AG04449 (cell line): ENCODE data around the gene KRTAP13-2.

Experiments used
- CTCF ChIA-PET: fragments of 350-600 bp; formaldehyde crosslinking; extraction: SDS; loops from one replicate; lab custom pipeline; 2021; ENCODE audit warnings: antibody characterized with exemption; lab: Yijun Ruan, JAX
- POLR2A ChIA-PET: fragments of 400-600, 350-600 bp; formaldehyde crosslinking; extraction: SDS; loops from one replicate; lab custom pipeline; 2020; ENCODE audit warnings: antibody characterized with exemption, inconsistent platforms; lab: Yijun Ruan, JAX
- DNase-seq: peaks from one replicate; pipeline ENCODE4 v3.0.0-alpha.2; 2010; ENCODE audit warnings: low read depth, low spot score
- H3K4me3 ChIP-seq: 2 replicates; pipeline ENCODE4 v1.5.1; 2011; ENCODE audit warnings: low read depth, mild to moderate bottlenecking, control low read depth, low read length
- CTCF ChIP-seq: IDR thresholded peaks from one replicate; pipeline ENCODE4 v1.5.1; 2011; ENCODE audit warnings: mild to moderate bottlenecking, moderate library complexity, low read length, control low read depth, inconsistent platforms; ENCODE audit not compliant: insufficient read depth; ENCODE audit errors: missing control alignments

Gene KRTAP13-2

GRCh38 chr21:30340714-30341573 lies 31.1 kb downstream of the KRTAP13-2 start:
- POLR2A ChIA-PET, result no interaction called here
- peak; percentile 54 for TF ChIP-seq CTCF
- CTCF ChIA-PET, result interaction anchor here (0.7 to 1.7 kb wide), 4 partner anchors 8 to 747 kb away, joined by 3 to 4 read pairs (median 4); no protein-coding TSS in a partner anchor
- no peak for DNase-seq
- no peak overlapping the region for H3K4me3 ChIP-seq

- DNase-seq, result no peak
- ChIA-PET POLR2A (no interaction called here), CTCF (interaction anchor here (1.4 kb wide), 1 partner anchor 746 kb away, joined by 4 read pairs; no protein-coding TSS in a partner anchor)
- TF ChIP-seq CTCF, result no peak
- no peak overlapping the region for H3K4me3 ChIP-seq
Measured at GRCh38 chr21:30338717-30339116, 33.4 kb downstream of the KRTAP13-2 start.

GRCh38 chr21:30337772-30338171 lies 34.3 kb downstream of the KRTAP13-2 start:
- DNase-seq, result no peak
- no peak overlapping the region for H3K4me3 ChIP-seq
- ChIA-PET POLR2A (no interaction called here), CTCF (no interaction called here)
- TF ChIP-seq CTCF, result no peak

GRCh38 chr21:30337276-30337744 lies 34.8 kb downstream of the KRTAP13-2 start, which contains the start of gene KRTAP27-1:
KRTAP27-1 (minus strand) TSS chr21:30337694; CDS start chr21:30337668, 26 bp downstream.
- TF ChIP-seq CTCF, result no peak
- ChIA-PET POLR2A (no interaction called here), CTCF (no interaction called here)
- DNase-seq, result no peak
- H3K4me3 ChIP-seq, result no peak within 1 kb of the TSS

GRCh38 chr21:30336596-30336995 lies 35.5 kb downstream of the KRTAP13-2 start:
- peak; percentile 23 for DNase-seq
- CTCF ChIA-PET, result no interaction called here
- H3K4me3 ChIP-seq, result no peak overlapping the region
- TF ChIP-seq CTCF, result no peak
- POLR2A ChIA-PET, result no interaction called here

GRCh38 chr21:30333736-30334135 lies 38.3 kb downstream of the KRTAP13-2 start:
- no peak for DNase-seq
- TF ChIP-seq CTCF, result no peak
- H3K4me3 ChIP-seq, result no peak overlapping the region
- CTCF ChIA-PET, result interaction anchor here (1.0 kb wide), 1 partner anchor 8 kb away, joined by 4 read pairs; no protein-coding TSS in a partner anchor
- POLR2A ChIA-PET, result no interaction called here
